Endothelial cell of umbilical vein (primary cell): ENCODE results near the gene DMXL2. TPM values are rescaled to one million over a fixed set of nuclear protein-coding genes. Genes with fewer than 3 reads are reported as not detected.
A peak's percentile ranks its signal among the peaks of the same experiment; 100 is the strongest.
"Not testable (repeated sequence)": the region's sequence is repeated elsewhere in the genome, so short reads cannot be mapped to it uniquely, and the experiment has no call there.

Experiments used
- BruUV-seq: library from RNA; stranded (reverse); fragments of 400-500 nt; replicated peaks from 2 replicates; lab custom pipeline; 2021; lab: Mats Ljungman, UMichigan
- CTCF ChIA-PET: fragments of 300-600, 350-600 bp; sonication (Branson Sonifier 250); formaldehyde crosslinking; loops from one replicate; lab custom pipeline; 2021; ENCODE audit warnings: antibody characterized with exemption, inconsistent platforms; lab: Charles Lee
- POLR2A ChIA-PET: fragments of 300-600, 350-600 bp; sonication (Branson Sonifier 250); formaldehyde crosslinking; loops from one replicate; lab custom pipeline; 2021; ENCODE audit warnings: antibody characterized with exemption, inconsistent platforms; lab: Charles Lee
- DNase-seq: peaks from one replicate; pipeline ENCODE4 v3.0.0-alpha.2; 2011; ENCODE audit warnings: low read depth, low spot score
- FAIRE-seq: peaks from 2 replicates; lab custom pipeline; 2011; peaks lifted over from hg19 to GRCh38; lab: Jason Lieb, UNC
- H2AFZ ChIP-seq: 2 replicates; pipeline ENCODE4 v1.6.0; 2012; ENCODE audit warnings: low read depth, low read length, control low read depth, inconsistent platforms
- H3K27ac ChIP-seq: 2 replicates; pipeline ENCODE4 v1.5.1; 2011; ENCODE audit warnings: low read depth, mild to moderate bottlenecking, control low read depth, low read length, moderate library complexity; ENCODE audit not compliant: insufficient read depth
- H3K27me3 ChIP-seq, 2 experiments: 2 replicates each; pipeline versions ENCODE4 v1.6.0 to v1.6.1; 2011; ENCODE audit warnings: low read length in 2 of 2, mixed read lengths in 1 of 2; ENCODE audit not compliant: control insufficient read depth in 2 of 2, insufficient read depth in 2 of 2
- H3K36me3 ChIP-seq, 2 experiments: 2 replicates in 1 of 2; 3 replicates in 1 of 2; pipeline ENCODE4 v1.5.1; 2011; ENCODE audit warnings: low read length in 2 of 2, mild to moderate bottlenecking in 1 of 2, moderate library complexity in 1 of 2; ENCODE audit not compliant: control insufficient read depth in 2 of 2, insufficient read depth in 2 of 2; ENCODE audit errors: extremely low read depth in 1 of 2
- H3K4me1 ChIP-seq: 3 replicates; pipeline ENCODE4 v1.5.1; 2011; ENCODE audit warnings: mild to moderate bottlenecking, low read length; ENCODE audit not compliant: control insufficient read depth, insufficient read depth; ENCODE audit errors: extremely low read depth
- H3K4me2 ChIP-seq: 2 replicates; pipeline ENCODE4 v1.6.1; 2011; ENCODE audit warnings: low read length, control low read depth, mixed read lengths; ENCODE audit not compliant: insufficient read depth
- H3K4me3 ChIP-seq, 3 experiments: fragments of 200-600 bp in 1 of 3; sonication (generic), shearing (Covaris generic) in 1 of 3; replicated peaks in 1 of 3; 2 replicates each; pipeline ENCODE4 v1.5.1; 2011 to 2016; ENCODE audit warnings: control low read depth in 3 of 3, low read length in 3 of 3, mild to moderate bottlenecking in 2 of 3, inconsistent platforms in 1 of 3, low read depth in 1 of 3, moderate library complexity in 1 of 3; ENCODE audit not compliant: insufficient read depth in 1 of 3
- H3K79me2 ChIP-seq: 2 replicates; pipeline ENCODE4 v1.6.0; 2012; ENCODE audit warnings: low read length, inconsistent platforms; ENCODE audit not compliant: control insufficient read depth, insufficient read depth
- H3K9ac ChIP-seq: replicated peaks from 2 replicates; pipeline ENCODE3; 2011; ENCODE audit warnings: low read length, control low read depth; ENCODE audit not compliant: insufficient read depth; ENCODE audit errors: extremely low read depth
- H3K9me1 ChIP-seq: replicated peaks from 3 replicates; pipeline ENCODE4 v1.6.0; 2011; ENCODE audit warnings: mild to moderate bottlenecking, low read length; ENCODE audit not compliant: control insufficient read depth, insufficient read depth; ENCODE audit errors: extremely low read depth
- H3K9me3 ChIP-seq: replicated peaks from 2 replicates; pipeline ENCODE4 v1.5.1; 2012; ENCODE audit warnings: low read length, inconsistent platforms; ENCODE audit not compliant: control insufficient read depth, insufficient read depth
- H4K20me1 ChIP-seq: replicated peaks from 2 replicates; pipeline ENCODE3; 2011; ENCODE audit warnings: mild to moderate bottlenecking, low read length; ENCODE audit not compliant: control insufficient read depth, insufficient read depth; ENCODE audit errors: extremely low read depth
- EZH2 ChIP-seq: IDR thresholded peaks from 2 replicates; pipeline ENCODE4 v1.6.1; 2012; ENCODE audit warnings: borderline replicate concordance, low read depth, mild to moderate bottlenecking, moderate library complexity, low read length, inconsistent platforms; ENCODE audit not compliant: severe bottlenecking
- FOS ChIP-seq: IDR thresholded peaks from 2 replicates; pipeline ENCODE4 v1.6.1; 2011; ENCODE audit warnings: mild to moderate bottlenecking, low read length, moderate library complexity, borderline replicate concordance; ENCODE audit not compliant: insufficient read depth
- GATA2 ChIP-seq: IDR thresholded peaks from 2 replicates; pipeline ENCODE4 v1.7.0; 2011; ENCODE audit warnings: low read depth, mild to moderate bottlenecking, moderate library complexity, mixed read lengths, low read length; ENCODE audit not compliant: insufficient read length, insufficient read depth
- JUN ChIP-seq: IDR thresholded peaks from 2 replicates; pipeline ENCODE4 v1.6.1; 2011; ENCODE audit warnings: borderline replicate concordance, low read depth; ENCODE audit not compliant: insufficient read length, insufficient read depth
- MAX ChIP-seq: IDR thresholded peaks from 2 replicates; pipeline ENCODE4 v1.6.1; 2011; ENCODE audit not compliant: insufficient read depth, insufficient read length
- MYC ChIP-seq: IDR thresholded peaks from one replicate; pipeline ENCODE4 v1.6.1; 2011; ENCODE audit warnings: mild to moderate bottlenecking, low read depth, low read length
- POLR2A ChIP-seq: IDR thresholded peaks from 2 replicates; pipeline ENCODE4 v1.6.1; 2012; ENCODE audit warnings: low read depth, mild to moderate bottlenecking, control low read depth, low read length
- POLR2AphosphoS5 ChIP-seq: IDR thresholded peaks from 2 replicates; pipeline ENCODE4 v1.6.1; 2012; ENCODE audit warnings: low read depth, mild to moderate bottlenecking, control low read depth, low read length, moderate library complexity; ENCODE audit not compliant: insufficient read depth
- dilution Hi-C: fragments of 300-500 bp; cut with MboI; formaldehyde crosslinking; loops from one replicate; pipeline ENCODE4 v1.15.0; 2019; ENCODE audit warnings: low sequenced_read_pairs; ENCODE audit not compliant: extremely low pct_ligation_motif_present
- intact Hi-C: fragments of 100-400 bp; cut with micrococcal nuclease; formaldehyde crosslinking; loops from one replicate; pipeline ENCODE4 v1.10.0; 2022
- polyA plus RNA-seq, 4 experiments: library from polyadenylated mRNA; depleted of rRNA in 3 of 4; stranded (reverse) in 3 of 4; unstranded in 1 of 4; fragments of >200 nt; gene quantifications; 2 replicates each; pipeline versions ENCODE4 v1.2.1 to v1.2.3, GENCODE V29; 2011 to 2012; ENCODE audit warnings: missing spikeins in 1 of 4
- total RNA-seq: library from RNA; stranded (reverse); gene quantifications from 2 replicates; pipeline ENCODE4 v1.2.3, GENCODE V29; 2021
- TF ChIP-seq, protein P1 (sequence below), 2 donors: IDR thresholded peaks; 1 replicate in 1 of 2; 2 replicates in 1 of 2; pipeline ENCODE4 v1.5.1; 2011; ENCODE audit warnings: low read length in 2 of 2, mild to moderate bottlenecking in 2 of 2, moderate library complexity in 2 of 2, control low read depth in 1 of 2, inconsistent platforms in 1 of 2, low read depth in 1 of 2; ENCODE audit not compliant: insufficient read depth in 1 of 2; ENCODE audit errors: extremely low read depth in 1 of 2

Gene DMXL2
- total and polyA plus RNA-seq, 2 donors (not counting 3 experiments of a cell fraction or from before 2014, with no cell fraction given), result 6.3 to 10.8 TPM

- TF ChIP-seq MAX (no peak), JUN (no peak), MYC (no peak), EZH2 (no peak), GATA2 (no peak), POLR2AphosphoS5 (no peak), POLR2A (no peak), FOS (no peak)
- TF ChIP-seq, protein P1, sequence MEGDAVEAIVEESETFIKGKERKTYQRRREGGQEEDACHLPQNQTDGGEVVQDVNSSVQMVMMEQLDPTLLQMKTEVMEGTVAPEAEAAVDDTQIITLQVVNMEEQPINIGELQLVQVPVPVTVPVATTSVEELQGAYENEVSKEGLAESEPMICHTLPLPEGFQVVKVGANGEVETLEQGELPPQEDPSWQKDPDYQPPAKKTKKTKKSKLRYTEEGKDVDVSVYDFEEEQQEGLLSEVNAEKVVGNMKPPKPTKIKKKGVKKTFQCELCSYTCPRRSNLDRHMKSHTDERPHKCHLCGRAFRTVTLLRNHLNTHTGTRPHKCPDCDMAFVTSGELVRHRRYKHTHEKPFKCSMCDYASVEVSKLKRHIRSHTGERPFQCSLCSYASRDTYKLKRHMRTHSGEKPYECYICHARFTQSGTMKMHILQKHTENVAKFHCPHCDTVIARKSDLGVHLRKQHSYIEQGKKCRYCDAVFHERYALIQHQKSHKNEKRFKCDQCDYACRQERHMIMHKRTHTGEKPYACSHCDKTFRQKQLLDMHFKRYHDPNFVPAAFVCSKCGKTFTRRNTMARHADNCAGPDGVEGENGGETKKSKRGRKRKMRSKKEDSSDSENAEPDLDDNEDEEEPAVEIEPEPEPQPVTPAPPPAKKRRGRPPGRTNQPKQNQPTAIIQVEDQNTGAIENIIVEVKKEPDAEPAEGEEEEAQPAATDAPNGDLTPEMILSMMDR (IDR thresholded peaks at IDR 0.05; ENCODE audit: extremely low read depth in 1 of 2, insufficient read depth in 1 of 2, low read depth in 1 of 2, low read length in 2 of 2), result no peak
- DNase-seq (peak; percentile 8), FAIRE-seq (no peak)
- Histone ChIP-seq H3K27ac (no peak overlapping the region), H3K4me3 (no peak overlapping the region), H3K4me1 (no peaks in the 10 kb centered on the region), H3K79me2 (no peaks in the 10 kb centered on the region), H3K36me3 (no peaks in the 10 kb centered on the region), H3K9me3 (no peaks in the 10 kb centered on the region), H4K20me1 (no peaks in the 10 kb centered on the region), H3K4me2 (no peak overlapping the region), H2AFZ (no peak overlapping the region), H3K27me3 (peaks cover 0 to 2% of the 10 kb centered on the region in 2 experiments), H3K9me1 (no peaks in the 10 kb centered on the region), H3K9ac (no peak overlapping the region)
- dilution Hi-C loops (no loop called here), intact Hi-C loops (no loop called here)
- no TSS peak for BruUV-seq
- CTCF ChIA-PET, result interaction anchor here (0.9 to 1.7 kb wide), 6 partner anchors 14 to 262 kb away, joined by 3 to 10 read pairs (median 5); no protein-coding TSS in a partner anchor
- POLR2A ChIA-PET, result no interaction called here
Observed at GRCh38 chr15:51424780-51425179, 197.8 kb downstream of the DMXL2 start.

DNA sequence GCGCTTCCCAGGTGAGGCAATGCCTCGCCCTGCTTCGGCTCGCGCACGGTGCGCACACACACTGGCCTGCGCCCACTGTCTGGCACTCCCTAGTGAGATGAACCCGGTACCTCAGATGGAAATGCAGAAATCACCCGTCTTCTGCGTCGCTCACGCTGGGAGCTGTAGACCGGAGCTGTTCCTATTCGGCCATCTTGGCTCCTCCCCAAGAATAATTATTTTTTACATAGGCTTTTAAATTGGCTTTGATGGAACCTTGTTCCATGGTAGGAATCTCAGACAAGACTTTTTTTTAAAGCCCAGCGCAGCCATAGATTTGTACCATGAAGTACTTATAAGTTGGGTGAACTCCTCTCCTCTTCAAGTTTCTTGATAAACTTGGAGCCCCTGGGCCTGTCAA lies 199.5 kb downstream of the DMXL2 start:
- CTCF ChIA-PET, BruUV-seq, H3K9ac ChIP-seq, FAIRE-seq, H3K4me2 ChIP-seq, DNase-seq, dilution Hi-C loops, H3K79me2 ChIP-seq, H4K20me1 ChIP-seq, H3K27me3 ChIP-seq, H3K4me1 ChIP-seq, H3K27ac ChIP-seq, H3K4me3 ChIP-seq, intact Hi-C loops, H3K36me3 ChIP-seq, H3K9me3 ChIP-seq, POLR2A ChIA-PET, H2AFZ ChIP-seq, H3K9me1 ChIP-seq: not testable (repeated sequence)
